ENCODE data around the gene BCOR.

BCOR gene

DNA sequence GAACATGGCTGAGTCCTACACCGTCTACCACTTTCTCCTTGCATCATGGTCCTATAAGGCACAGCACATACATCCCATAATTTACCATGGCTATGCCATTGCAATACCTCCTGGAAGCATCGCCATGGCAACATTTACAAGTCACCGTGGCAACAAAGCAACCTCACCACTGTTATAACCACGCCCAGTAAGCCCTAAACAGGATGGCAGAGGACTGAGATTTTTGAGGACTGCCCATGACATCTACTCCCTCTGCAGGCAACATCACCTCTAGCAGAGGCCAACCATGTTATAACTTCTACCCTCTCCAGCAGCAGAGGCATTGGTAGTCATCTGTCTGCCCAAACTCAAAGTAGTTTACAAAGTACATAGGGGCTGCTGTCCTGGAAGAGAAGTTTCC is 29.7 kb downstream of the BCOR start:
- Histone ChIP-seq H2AFZ (ENCODE audit: low read depth, low read length) (no peak overlapping the region), H3K4me1 (ENCODE audit: insufficient read depth, low read length) (no peaks in the 10 kb centered on the region), H3K79me2 (ENCODE audit: insufficient read depth, low read length) (peaks cover 83% of the 10 kb centered on the region), H3K9ac (ENCODE audit: low read depth, low read length) (no peak overlapping the region), H3K4me3 (ENCODE audit: low read depth in 1 of 2, low read length in 2 of 2) (no peak overlapping the region), H3K27me3 (ENCODE audit: insufficient read depth, low read length, poor library complexity) (no peaks in the 10 kb centered on the region), H3K36me3 (ENCODE audit: insufficient read depth, low read length) (peaks cover 98% of the 10 kb centered on the region), H3K27ac (ENCODE audit: low read length) (no peak overlapping the region), H3K9me3 (ENCODE audit: insufficient read depth, low read length, severe bottlenecking) (no peaks in the 10 kb centered on the region), H3K4me2 (ENCODE audit: insufficient read depth, low read length) (no peak overlapping the region), H4K20me1 (ENCODE audit: insufficient read depth, low read length) (peaks cover 79% of the 10 kb centered on the region)
- DNase-seq (peak; percentile 11), ATAC-seq (ENCODE audit: insufficient read depth, low read depth) (no peak)
- TF ChIP-seq, protein P1, sequence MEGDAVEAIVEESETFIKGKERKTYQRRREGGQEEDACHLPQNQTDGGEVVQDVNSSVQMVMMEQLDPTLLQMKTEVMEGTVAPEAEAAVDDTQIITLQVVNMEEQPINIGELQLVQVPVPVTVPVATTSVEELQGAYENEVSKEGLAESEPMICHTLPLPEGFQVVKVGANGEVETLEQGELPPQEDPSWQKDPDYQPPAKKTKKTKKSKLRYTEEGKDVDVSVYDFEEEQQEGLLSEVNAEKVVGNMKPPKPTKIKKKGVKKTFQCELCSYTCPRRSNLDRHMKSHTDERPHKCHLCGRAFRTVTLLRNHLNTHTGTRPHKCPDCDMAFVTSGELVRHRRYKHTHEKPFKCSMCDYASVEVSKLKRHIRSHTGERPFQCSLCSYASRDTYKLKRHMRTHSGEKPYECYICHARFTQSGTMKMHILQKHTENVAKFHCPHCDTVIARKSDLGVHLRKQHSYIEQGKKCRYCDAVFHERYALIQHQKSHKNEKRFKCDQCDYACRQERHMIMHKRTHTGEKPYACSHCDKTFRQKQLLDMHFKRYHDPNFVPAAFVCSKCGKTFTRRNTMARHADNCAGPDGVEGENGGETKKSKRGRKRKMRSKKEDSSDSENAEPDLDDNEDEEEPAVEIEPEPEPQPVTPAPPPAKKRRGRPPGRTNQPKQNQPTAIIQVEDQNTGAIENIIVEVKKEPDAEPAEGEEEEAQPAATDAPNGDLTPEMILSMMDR (IDR thresholded peaks at IDR 0.05; ENCODE audit: borderline replicate concordance, extremely low read depth, low read length, poor library complexity, severe bottlenecking) = peak; percentile 16
- no peak for TF ChIP-seq EZH2 (IDR thresholded peaks at IDR 0.05; ENCODE audit: borderline replicate concordance, low read depth, low read length, severe bottlenecking)

- peaks cover 67% of the 10 kb centered on the region for H4K20me1 ChIP-seq (ENCODE audit: insufficient read depth, low read length)
- H2AFZ ChIP-seq (ENCODE audit: low read depth, low read length) = no peak overlapping the region
- no peak for DNase-seq
- peaks cover 98% of the 10 kb centered on the region for H3K36me3 ChIP-seq (ENCODE audit: insufficient read depth, low read length)
- no peak for ATAC-seq (ENCODE audit: insufficient read depth, low read depth)
- H3K9me3 ChIP-seq (ENCODE audit: insufficient read depth, low read length, severe bottlenecking) = no peaks in the 10 kb centered on the region
- peaks cover 69% of the 10 kb centered on the region for H3K79me2 ChIP-seq (ENCODE audit: insufficient read depth, low read length)
- TF ChIP-seq EZH2 (IDR thresholded peaks at IDR 0.05; ENCODE audit: borderline replicate concordance, low read depth, low read length, severe bottlenecking) = no peak
- TF ChIP-seq, protein P1 (IDR thresholded peaks at IDR 0.05; ENCODE audit: borderline replicate concordance, extremely low read depth, low read length, poor library complexity, severe bottlenecking) = no peak
- no peaks in the 10 kb centered on the region for H3K4me1 ChIP-seq (ENCODE audit: insufficient read depth, low read length)
- no peaks in the 10 kb centered on the region for H3K27me3 ChIP-seq (ENCODE audit: insufficient read depth, low read length, poor library complexity)
- no peak overlapping the region for H3K4me3 ChIP-seq (ENCODE audit: low read depth in 1 of 2, low read length in 2 of 2)
- no peak overlapping the region for H3K4me2 ChIP-seq (ENCODE audit: insufficient read depth, low read length)
- H3K9ac ChIP-seq (ENCODE audit: low read depth, low read length) = no peak overlapping the region
- H3K27ac ChIP-seq (ENCODE audit: low read length) = no peak overlapping the region
Observed at GRCh38 chrX:40066700-40067099, 31.1 kb downstream of the BCOR start.

DNA sequence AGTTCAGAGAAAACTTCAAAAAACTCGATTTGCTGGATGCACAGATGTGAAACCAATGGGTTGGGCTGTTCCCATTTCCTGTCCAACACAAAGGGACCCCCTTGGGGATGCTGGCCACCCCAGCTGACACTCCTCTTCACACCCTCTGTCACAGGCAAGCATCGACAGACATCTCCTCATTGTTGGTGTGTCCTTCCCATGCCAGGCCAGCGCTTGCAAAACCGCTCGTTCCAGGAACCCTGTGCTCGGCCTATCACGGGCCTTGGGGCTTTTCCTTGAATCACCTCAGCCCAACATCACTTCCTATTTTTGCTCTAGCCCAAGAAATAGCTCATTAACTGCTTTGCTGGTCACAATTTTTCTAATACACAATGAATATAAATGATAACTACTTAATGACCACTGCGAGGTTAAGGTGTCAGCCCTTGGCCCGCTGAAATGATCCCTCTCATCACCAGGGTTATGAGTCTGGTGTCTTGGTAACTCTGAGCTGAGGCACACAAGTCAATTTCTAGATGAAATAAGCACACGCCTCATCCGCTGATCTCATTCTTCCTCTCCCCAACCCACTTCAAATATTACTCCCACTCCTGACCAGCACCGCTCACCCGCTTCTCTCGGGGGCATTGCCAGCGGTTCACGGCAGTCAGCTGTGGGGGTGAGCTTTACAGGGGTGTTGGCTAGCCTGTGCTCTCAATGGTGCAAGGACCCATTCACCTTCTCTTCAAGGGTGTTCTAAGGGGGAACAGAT is 32.3 kb downstream of the BCOR start:
- ATAC-seq (ENCODE audit: insufficient read depth, low read depth) = no peak
- Histone ChIP-seq H4K20me1 (ENCODE audit: insufficient read depth, low read length) (peaks cover 62% of the 10 kb centered on the region), H3K9ac (ENCODE audit: low read depth, low read length) (no peak overlapping the region), H3K79me2 (ENCODE audit: insufficient read depth, low read length) (peaks cover 57% of the 10 kb centered on the region), H3K4me3 (ENCODE audit: low read depth in 1 of 2, low read length in 2 of 2) (no peak overlapping the region), H3K4me1 (ENCODE audit: insufficient read depth, low read length) (no peaks in the 10 kb centered on the region), H3K27ac (ENCODE audit: low read length) (no peak overlapping the region), H3K9me3 (ENCODE audit: insufficient read depth, low read length, severe bottlenecking) (no peaks in the 10 kb centered on the region), H3K4me2 (ENCODE audit: insufficient read depth, low read length) (no peak overlapping the region), H2AFZ (ENCODE audit: low read depth, low read length) (no peak overlapping the region), H3K36me3 (ENCODE audit: insufficient read depth, low read length) (peaks cover 98% of the 10 kb centered on the region), H3K27me3 (ENCODE audit: insufficient read depth, low read length, poor library complexity) (no peaks in the 10 kb centered on the region)
- no peak for DNase-seq
- no peak for TF ChIP-seq EZH2 (IDR thresholded peaks at IDR 0.05; ENCODE audit: borderline replicate concordance, low read depth, low read length, severe bottlenecking)
- TF ChIP-seq, protein P1 (IDR thresholded peaks at IDR 0.05; ENCODE audit: borderline replicate concordance, extremely low read depth, low read length, poor library complexity, severe bottlenecking) = no peak

Data from DND-41 (cell line).